ENCODE measurements around the gene FLT1.

Gene FLT1

DNA sequence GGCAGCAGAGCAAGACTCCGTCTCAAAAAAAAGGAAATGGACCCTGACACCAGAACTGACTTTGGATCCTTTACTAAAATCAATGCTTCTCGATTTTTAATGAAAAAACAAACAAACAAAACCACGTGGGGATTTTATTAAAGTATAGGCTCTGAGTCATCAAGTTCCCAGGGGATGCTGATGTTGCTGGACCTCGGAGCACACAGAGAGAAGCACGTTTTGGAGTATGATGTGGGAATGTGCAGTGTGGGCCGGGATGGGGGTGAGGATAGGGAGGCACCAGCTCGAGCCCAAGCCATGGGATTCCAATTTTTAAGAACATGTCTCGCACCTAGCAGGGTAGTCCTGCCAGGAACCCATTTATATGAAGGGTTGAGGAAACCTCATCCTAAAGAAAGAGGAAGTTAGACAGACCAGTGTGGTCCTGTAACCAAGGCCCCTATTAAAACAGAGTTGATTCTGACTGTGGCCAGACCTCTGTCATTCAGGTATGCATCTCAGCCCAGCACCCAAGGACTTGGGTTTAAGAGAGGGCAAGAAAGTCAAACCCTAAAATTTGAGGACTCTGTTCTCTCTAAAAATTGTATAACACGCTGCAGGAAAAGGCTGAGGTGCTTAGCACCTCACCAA is 6.4 kb downstream of the FLT1 start:
- no peak for DNase-seq (ENCODE audit: low read depth, low spot score)

DNA sequence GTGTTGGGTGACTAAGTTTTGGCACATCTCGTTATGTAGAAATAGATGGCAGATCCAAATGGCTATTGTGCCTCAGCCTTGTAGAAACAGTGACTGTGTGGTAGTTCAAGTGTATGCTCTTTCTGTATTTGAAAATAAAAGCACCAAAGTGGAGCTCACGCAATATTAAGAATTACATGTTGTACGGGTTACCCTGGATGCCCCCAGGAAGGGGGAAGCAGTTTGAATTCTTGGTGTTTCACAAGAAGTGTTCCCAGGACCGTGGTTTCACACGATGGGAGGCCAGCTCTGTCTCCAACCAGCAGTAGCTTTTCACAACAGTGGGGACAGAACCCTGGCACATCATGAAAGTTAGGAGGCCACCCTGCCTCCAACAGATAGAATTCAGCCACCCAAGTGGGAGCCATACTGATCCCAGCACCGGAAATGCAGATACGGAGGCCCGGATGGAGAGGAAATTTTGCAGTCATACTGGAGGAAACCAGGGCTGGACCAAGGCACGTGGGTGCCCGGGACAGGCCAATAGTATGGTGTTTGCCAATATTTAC is 8.9 kb downstream of the FLT1 start:
- no peak for DNase-seq (ENCODE audit: low read depth, low spot score)

DNA sequence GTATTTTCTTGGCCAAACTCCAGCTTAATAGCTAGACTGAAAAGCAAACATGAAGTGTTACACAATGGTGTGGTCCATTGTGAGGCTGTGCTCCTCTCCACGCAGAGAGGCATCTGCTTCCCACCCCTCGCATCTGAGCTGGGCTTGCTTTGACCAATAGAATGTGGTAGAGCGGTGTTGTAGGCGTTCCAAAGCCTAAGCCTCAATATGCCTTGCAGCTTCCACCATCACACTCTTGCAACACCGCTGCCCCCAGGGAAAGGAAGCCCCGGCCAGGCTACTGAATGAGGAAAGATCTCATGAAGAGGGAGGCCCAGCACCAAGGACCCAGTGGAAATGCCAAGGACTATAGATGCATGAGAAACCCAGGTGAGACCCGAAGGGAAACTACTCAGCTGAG is 9.4 kb downstream of the FLT1 start:
- no peak for DNase-seq (ENCODE audit: low read depth, low spot score)

DNA sequence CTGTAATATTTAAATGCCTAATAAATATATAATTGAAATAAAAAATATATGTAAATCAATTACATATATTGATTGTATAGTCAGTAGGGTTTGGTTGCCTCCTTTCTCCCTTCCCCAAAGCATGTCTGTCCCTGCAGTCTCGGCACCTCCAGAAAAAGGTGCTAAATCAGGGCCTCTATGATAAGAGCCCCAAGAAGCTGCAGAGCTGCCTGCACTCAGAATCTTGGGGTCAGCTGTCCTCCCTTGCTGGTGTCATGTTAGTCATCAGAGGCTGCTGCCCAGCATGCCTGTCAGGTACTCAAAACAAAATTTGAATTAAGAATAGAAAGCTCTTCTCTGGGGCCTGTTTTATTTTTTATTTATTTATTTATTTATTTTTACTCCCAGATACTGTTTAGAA is 9.8 kb downstream of the FLT1 start:
- no peak for DNase-seq (ENCODE audit: low read depth, low spot score)

DNA sequence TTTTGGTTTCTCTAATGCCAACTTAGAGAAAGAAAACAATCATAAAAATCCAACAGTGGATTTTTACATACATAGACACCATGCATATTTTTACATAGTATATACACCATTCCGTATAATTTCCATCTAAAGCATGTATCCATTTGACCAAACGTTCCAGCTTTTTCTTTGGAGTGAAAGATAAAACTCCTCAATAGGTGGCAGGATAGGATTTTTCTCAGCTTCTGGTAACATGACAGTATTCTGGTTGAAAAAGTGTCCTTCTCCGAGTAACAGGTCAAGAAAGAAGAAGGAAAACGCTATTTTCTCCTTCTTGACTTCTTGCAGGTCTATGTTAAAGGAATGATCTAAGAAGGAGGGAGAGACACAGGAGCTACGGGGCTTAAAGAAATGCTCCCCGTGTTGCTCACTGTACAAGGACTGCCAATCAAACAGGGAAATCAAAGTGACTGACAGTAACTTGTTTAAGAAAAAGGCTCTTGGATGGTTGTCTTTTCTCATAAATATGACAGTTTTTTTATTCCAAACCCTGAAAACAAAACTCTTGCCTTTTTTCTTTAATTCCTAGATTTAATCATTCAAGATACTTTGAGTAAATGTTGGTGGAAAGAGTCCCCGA is 11.5 kb downstream of the FLT1 start:
- DNase-seq (ENCODE audit: low read depth, low spot score), result no peak

DNA sequence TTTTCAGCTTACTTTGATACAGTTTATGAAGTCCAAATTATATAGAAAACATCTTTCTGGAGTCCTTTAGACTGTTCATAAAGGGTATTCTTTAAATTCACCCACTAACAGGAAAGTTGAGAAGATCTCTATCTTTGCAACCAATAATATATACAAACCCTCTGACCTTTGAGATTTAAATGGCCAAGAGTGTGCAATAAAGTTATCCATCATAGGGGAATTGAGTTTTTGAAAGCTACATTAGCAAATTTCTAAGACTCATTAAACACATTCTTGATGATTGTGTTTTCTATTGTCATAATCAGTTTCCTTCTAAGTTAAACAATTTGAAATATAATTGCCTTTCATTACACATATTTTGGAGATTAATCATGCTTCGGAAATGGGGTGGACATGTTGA is 15.9 kb downstream of the FLT1 start:
- no peak for DNase-seq (ENCODE audit: low read depth, low spot score)

DNA sequence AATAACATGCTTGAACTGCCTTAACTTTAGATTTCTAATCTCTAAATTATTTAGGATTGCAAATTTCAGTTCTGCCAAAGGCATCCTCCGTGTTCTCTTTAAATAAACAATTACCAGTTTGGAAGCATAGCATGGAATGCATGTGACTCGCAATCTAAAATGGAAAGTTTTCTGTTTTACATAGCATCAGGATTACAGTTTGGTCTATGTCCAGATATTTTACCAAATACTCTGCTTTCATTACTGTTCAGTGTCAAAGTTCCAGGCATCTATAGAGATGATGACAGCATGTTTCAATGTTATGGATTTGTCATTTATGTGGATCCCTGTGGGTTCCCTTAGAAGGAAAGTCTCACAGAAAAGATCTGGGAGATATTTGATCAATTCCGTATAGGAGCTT is 16.8 kb downstream of the FLT1 start:
- DNase-seq (ENCODE audit: low read depth, low spot score), result no peak

DNA sequence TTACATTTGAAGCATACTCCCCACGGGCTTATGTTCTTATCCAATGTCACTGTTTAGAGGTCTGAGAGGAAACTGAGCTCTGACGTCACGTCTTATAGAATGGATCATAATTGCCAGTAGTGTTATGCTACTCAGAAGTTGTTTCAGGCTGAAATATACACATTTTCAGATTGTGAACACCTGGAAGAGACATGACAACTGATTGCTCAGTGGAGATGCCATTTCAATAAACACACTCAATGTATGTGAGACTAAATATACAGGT is 17.3 kb downstream of the FLT1 start:
- DNase-seq (ENCODE audit: low read depth, low spot score), result no peak

DNA sequence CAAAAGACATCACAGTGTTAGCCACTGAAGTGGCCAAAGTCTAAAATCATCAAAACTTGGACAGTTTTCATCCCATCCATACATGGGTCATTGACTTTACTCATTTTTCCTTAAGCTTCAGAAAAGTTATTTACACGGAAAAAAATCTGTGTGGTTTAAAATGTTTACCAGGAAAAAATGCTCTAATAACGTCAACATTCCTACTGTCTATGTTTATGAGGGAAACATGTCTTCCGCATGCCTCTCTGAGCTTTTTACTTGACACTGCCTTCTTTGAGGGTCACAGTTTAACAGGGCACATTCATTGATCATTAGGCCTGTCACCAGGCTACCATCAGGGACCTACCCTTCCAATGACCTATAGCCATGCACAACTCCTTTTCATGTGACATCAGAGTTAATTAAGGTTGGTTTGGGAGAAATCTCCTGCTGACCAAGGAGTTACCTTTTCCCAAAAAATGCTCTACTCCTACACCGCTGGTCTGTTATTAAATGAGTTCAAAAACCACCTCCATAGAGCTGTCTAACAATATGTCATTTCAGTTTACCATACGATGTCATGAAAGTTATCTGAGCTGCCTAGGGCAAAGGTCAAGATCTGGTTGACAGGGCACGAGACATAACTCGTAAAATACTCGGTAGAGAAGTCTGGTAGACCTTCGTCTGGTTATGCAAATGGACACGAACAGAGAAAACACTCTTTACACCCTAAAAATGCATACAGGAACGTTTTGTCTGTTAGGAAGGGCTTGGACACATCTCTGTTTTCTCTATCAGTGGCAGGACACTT is 17.8 kb downstream of the FLT1 start:
- no peak for DNase-seq (ENCODE audit: low read depth, low spot score)

DNA sequence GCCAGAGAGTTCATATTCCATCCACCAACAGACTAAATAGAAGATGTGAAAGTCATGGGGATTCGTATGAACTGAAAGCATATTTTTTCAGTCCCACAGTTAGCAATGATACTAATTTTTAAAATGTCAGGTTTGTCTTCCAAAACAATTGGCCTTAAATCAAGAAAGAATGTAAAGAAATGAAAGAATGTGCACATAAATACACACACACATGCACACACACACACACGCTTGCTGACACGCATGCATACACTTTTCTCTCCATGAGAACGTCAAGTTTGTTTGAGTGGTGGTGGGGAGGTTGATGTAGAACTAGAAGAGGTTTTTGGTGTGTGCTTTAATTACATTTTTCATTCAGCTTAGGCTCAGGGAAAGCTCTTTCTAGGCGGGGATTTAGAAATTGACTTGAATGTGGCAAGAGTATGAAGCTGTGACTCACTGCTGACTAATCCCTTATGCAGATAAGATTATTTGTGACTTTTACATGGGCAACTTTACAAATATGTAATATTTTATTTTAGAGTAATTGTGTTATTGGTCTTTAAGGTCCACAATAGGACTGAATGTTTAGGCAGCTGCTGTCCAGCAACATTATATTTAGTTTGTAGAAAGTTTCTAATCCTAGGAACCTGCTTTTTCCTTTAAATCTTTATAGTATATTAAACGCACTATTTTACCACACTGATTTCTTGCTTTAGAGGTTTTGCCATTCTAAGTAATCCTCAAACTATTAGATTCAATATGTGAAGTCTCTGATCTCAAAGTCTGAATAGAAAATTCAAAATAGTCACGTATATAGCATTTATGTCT is 18.8 kb downstream of the FLT1 start:
- DNase-seq (ENCODE audit: low read depth, low spot score), result no peak

DNA sequence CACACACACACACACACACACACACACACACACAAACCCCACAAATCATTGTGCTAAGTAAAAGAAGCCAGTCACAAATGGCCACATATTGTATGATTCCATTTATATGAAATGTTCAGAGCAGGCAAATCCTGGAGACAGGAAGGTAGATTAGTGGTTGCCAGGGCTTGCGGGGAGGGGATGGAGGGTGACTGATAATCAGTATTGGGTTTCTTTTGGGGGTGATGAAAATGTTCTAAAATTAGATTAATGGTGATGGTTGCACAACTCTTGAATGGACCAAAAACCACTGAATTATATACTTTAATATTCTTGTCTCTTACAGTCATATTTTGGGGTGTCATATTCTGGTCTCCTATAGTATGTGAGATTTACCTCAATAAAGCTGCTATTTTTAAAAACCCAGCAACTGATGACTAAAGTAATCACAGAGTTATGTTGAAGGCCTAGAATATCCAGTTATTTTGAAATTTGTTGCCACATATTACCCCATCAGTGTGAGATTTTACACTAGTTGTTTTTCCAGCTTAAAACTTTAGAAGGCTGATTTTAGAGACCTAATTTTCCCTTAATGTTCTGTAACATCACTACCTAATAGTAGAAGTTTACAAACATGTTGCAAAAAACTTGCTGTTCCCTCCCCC is 20.3 kb downstream of the FLT1 start:
- DNase-seq (ENCODE audit: low read depth, low spot score), result no peak

DNA sequence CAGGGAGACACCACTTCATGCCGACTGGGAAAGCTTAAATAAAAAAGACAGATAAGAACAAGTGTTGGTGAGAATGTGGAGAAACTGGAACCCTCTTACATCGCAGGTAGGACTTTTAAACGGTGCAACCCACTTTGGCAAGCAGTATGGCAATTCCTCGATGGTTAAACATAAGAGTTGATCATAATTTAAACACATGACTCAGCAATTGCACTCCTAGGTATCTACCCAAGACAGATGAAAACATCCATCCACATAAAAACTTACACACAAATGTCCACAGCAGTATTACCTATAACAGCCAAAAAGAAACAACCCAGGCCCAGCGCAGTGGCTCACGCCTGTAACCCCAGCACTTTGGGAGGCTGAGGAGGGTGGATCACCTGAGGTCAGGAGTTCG is 21.9 kb downstream of the FLT1 start:
- DNase-seq (ENCODE audit: low read depth, low spot score), result no peak

DNA sequence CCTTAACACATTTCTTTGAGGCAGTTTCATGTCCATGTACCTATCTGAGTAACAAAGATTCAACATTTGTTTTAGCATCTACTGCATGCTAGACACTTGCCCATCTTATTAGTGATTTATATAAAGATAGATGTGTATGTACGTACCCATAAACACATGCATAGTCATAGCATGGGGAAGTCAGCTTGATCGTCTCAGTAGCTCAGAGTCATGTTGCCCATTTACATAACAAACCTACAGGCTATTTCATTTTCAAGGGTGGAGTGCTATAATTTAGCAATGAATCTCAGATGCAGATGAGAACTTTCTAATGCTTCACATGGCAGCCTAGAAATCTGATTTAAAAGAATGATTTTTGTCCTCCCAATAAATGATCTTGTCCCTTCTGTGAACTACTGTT is 23.5 kb downstream of the FLT1 start:
- no peak for DNase-seq (ENCODE audit: low read depth, low spot score)

DNA sequence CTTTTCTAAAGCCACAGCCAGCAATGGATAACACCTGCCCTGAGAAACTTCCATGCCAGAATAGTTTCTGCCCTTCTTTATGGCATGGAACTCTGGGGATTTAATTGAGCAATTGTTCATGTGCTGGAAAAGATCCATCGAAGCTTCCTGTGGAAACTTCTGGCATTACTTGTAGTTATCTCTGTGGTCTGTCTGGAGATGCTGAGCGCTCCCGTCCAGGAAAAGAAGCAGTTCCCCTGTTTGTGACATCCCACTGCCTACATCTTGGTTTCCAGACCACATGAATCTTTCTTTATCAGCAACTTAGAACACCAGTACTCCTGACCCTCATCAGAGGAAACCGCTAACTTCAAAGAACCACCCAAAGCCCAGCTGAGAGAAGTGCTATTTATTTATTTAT is 24.6 kb downstream of the FLT1 start:
- DNase-seq (ENCODE audit: low read depth, low spot score), result no peak

DNA sequence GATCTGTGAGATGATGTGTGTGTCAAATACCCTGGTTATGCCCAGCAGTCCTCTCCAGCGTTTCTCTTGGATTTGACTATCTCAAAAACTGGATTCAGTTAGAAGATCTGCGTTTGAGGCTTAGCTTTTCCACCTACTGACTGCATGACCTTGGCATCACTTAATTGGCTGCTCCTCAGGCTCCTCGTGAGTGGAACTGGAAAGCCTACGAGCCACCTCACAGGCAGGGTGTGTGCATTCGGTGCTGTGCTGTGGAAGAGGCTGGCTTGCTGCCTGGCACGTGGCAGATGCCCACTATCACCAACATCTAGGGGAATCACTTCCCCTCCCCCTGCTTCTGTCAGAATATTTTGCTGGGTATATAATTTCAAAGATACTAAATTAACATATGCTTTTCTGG is 25.6 kb downstream of the FLT1 start:
- DNase-seq (ENCODE audit: low read depth, low spot score), result no peak

DNA sequence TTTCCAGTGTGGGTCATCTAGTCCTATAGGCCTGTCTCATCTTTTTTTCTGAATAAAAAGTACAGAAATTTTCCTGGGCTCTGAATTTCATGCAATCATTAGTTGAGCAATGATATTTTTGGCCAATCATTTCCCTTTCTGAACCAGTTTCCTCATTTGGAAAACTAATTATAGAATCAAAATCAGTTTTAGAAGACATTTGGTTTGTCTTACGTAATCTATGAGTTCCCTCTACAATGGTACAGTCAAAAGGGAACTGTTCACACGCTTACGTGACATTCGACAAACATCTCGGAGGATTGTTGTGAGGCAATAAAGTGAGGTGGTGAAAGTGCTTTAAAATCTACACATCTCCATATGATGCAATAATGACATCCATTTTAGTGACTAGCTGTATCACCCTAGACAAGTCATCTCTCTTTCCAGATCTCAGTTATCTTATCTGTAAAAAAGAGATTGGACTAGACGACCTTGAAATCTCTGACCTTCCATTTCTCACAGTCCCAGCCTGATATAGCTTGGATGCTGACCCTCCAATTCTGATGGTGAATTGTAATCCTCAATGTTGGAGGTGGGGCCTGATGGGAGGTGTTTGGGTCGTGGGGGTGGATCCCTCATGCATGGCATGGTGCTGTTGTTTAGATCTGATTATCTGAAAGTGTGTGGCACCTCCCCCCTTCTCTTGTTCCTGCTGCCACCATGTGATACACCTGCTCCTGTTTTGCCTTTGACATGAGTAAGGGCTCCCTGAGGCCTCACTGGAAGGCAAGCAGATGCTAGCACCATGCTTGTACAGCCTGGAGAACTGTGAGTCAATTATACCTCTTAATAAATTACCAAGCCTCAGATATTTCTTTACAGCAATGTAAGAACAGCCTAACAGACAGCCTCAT is 26.7 kb downstream of the FLT1 start:
- no peak for DNase-seq (ENCODE audit: low read depth, low spot score)

DNA sequence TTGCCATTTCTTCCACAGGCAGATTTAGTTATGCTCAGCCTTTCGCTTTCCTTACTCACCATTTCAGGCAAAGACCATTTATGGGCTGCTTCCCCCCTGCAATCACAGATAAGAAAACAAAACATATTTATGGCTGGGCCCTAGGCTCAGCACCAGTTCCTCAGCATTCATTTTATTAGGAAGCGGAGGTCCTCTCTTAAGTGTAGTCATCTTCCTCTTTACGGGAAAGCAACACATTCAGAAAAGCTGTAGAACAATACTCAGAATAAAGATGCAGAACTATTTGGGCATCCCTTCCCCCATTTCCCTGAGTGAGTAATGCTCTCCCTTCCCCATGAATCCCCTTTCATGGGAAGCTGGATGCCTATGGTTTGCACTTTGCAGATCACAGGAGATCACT is 27.9 kb downstream of the FLT1 start:
- no peak for DNase-seq (ENCODE audit: low read depth, low spot score)

DNA sequence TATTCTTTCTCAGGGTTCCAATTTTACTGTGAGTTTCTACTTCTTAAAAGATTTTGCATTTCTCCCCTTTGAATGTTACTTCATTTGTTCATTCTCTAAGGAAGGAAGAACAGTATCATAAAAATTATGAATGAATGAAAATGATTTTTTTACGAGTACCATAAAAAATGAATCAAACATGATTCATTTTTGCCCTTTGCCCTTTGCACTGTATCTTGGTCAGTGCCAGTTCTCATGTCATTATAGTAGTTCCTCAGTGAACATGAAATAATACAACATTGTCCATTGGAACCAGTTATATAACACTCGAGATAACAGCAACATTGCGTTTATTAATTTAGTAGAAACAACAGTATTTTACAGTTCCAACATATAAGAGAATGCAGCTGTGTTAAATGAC is 28.8 kb downstream of the FLT1 start:
- no peak for DNase-seq (ENCODE audit: low read depth, low spot score)

DNA sequence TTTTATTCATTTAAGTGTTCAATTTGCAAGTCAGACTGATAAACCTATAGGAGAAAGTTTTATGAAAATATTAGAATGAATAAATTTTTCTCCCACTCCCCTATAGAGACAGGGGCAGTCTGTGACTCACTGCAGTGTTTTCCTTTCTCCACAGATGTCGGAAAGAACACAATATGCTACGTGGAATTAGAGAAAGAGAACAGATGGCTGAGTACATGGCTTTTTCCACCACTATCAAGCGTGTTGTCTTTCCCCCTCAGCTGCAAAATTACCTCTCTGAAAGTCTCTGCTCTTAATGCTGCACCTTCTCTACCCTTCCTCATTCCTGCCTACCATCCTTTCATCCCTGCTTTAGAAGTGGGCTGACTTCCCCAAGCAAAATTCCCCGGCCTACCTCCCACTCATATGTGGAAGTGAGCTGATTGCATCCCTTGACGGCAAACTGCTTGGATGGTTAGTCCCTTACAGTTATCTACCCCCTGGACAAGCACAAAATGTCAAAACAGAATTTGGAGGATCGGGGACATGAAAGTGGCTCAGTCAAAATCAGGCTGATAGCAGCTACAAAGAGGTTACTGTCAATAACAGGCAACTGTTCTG is 30.0 kb downstream of the FLT1 start:
- DNase-seq (ENCODE audit: low read depth, low spot score), result no peak

DNA sequence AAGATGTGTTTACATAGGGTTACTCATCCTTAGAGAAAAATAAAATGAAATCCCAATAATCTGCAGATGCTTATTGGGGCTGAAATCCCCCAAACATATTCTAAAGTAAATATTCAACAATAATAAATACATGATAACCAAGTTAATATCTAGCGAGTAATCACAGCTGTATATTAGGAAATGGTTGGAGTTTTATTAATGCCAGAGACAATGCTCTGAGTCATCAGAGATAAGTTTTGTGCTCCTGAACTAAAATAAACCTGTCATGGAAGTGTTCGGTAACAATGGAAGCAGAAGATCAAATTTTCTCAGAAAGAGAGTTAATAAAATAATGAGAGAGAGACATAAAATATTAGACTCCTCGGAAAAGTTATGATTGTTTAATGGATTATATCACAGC is 31.4 kb downstream of the FLT1 start:
- no peak for DNase-seq (ENCODE audit: low read depth, low spot score)

All from smooth muscle cell of the brain vasculature (primary cell).